Naive thymus-derived CD4-positive, alpha-beta T cell (primary cell): ENCODE data around the gene OTULIN. TPM values are rescaled to one million over a fixed set of nuclear protein-coding genes. Genes with fewer than 3 reads are reported as not detected.
A peak's percentile ranks its signal among the peaks of the same experiment; 100 is the strongest.

Experiments used
- ATAC-seq: fragments of 150-1000 bp; cut with Tn5 transposase; 2 replicates; pipeline ENCODE4 v1.10.0; 2021; ENCODE audit warnings: mild to moderate bottlenecking, moderate library complexity
- CTCF ChIA-PET: fragments of 350-600 bp; sonication (Branson Sonifier 250); formaldehyde crosslinking; loops from one replicate; lab custom pipeline; 2021; ENCODE audit warnings: antibody characterized with exemption; lab: Charles Lee
- POLR2A ChIA-PET: fragments of 350-600 bp; sonication (Branson Sonifier 250); formaldehyde crosslinking; loops from one replicate; lab custom pipeline; 2021; ENCODE audit warnings: antibody characterized with exemption, inconsistent platforms; lab: Charles Lee
- DNase-seq, 9 donors: peaks; one replicate each; pipeline versions ENCODE4 v3.0.0 to v3.0.0-alpha.2; 2020 to 2022; ENCODE audit warnings: mixed read lengths in 1 of 9
- H3K27ac ChIP-seq: one replicate; pipeline ENCODE4 v1.7.0; 2013; ENCODE audit warnings: mild to moderate bottlenecking, low read depth, low read length, moderate library complexity
- H3K27me3 ChIP-seq, 2 donors: one replicate each; pipeline ENCODE4 v1.7.0; 2013; ENCODE audit warnings: low read length in 2 of 2, mild to moderate bottlenecking in 2 of 2, moderate library complexity in 2 of 2; ENCODE audit not compliant: control insufficient read depth in 2 of 2, insufficient read depth in 2 of 2
- H3K36me3 ChIP-seq, 3 experiments: 1 replicate in 2 of 3; 2 replicates in 1 of 3; pipeline ENCODE4 v1.7.0; 2013; ENCODE audit warnings: low read length in 3 of 3, mild to moderate bottlenecking in 3 of 3, moderate library complexity in 1 of 3; ENCODE audit not compliant: insufficient read depth in 3 of 3, control insufficient read depth in 2 of 3
- H3K4me1 ChIP-seq, 2 donors: one replicate each; pipeline ENCODE4 v1.7.0; 2013; ENCODE audit warnings: low read length in 2 of 2, mild to moderate bottlenecking in 2 of 2, moderate library complexity in 1 of 2; ENCODE audit not compliant: control insufficient read depth in 2 of 2, insufficient read depth in 2 of 2
- H3K4me3 ChIP-seq: 2 replicates; pipeline ENCODE4 v1.7.0; 2013; ENCODE audit warnings: mild to moderate bottlenecking, low read length
- H3K9me3 ChIP-seq, 3 experiments: 1 replicate in 2 of 3; 2 replicates in 1 of 3; pipeline ENCODE4 v1.7.0; 2013; ENCODE audit warnings: low read length in 3 of 3; ENCODE audit not compliant: control insufficient read depth in 2 of 3
- H3K27ac Mint-ChIP-seq, 9 donors: one replicate each; pipeline ENCODE4 v1.8.0; 2020 to 2022; ENCODE audit warnings: mixed read lengths in 9 of 9, mild to moderate bottlenecking in 8 of 9, moderate library complexity in 5 of 9, inconsistent platforms in 2 of 9
- H3K27me3 Mint-ChIP-seq, 5 donors: one replicate each; pipeline ENCODE4 v1.8.0; 2021 to 2022; ENCODE audit warnings: mixed read lengths in 5 of 5, mild to moderate bottlenecking in 1 of 5
- H3K36me3 Mint-ChIP-seq, 5 donors: one replicate each; pipeline ENCODE4 v1.8.0; 2020 to 2022; ENCODE audit warnings: mixed read lengths in 5 of 5, mild to moderate bottlenecking in 3 of 5, inconsistent platforms in 1 of 5
- H3K4me1 Mint-ChIP-seq, 7 donors: one replicate each; pipeline ENCODE4 v1.8.0; 2020 to 2022; ENCODE audit warnings: mixed read lengths in 7 of 7, mild to moderate bottlenecking in 3 of 7, inconsistent platforms in 1 of 7
- H3K4me3 Mint-ChIP-seq, 10 donors: one replicate each; pipeline ENCODE4 v1.8.0; 2020 to 2022; ENCODE audit warnings: mild to moderate bottlenecking in 10 of 10, mixed read lengths in 10 of 10, moderate library complexity in 6 of 10, inconsistent platforms in 2 of 10
- H3K9me3 Mint-ChIP-seq, 11 donors: one replicate each; pipeline ENCODE4 v1.8.0; 2020 to 2022; ENCODE audit warnings: mixed read lengths in 11 of 11, mild to moderate bottlenecking in 4 of 11, inconsistent platforms in 1 of 11, moderate library complexity in 1 of 11
- intact Hi-C, 2 donors: fragments of 100-400 bp; cut with micrococcal nuclease; formaldehyde crosslinking; loops; one replicate each; pipeline ENCODE4 v1.15.1; 2023
- polyA plus RNA-seq, 2 donors: library from polyadenylated mRNA; unstranded; fragments of 300-500 nt; fragmentation: Illumina TruSeq; gene quantifications; one replicate each; pipeline ENCODE4 v1.2.3, GENCODE V29; 2021
- total RNA-seq, 6 experiments: library from RNA in 5 of 6; stranded (reverse) in 5 of 6; gene quantifications; 1 replicate in 5 of 6; 2 replicates in 1 of 6; pipeline ENCODE4 v1.2.3 and lab custom pipeline; 2021 to 2026

Gene OTULIN
- total and polyA plus RNA-seq, 7 experiments from 2014 or later: 12.1 to 66.9 (median 57.1) TPM

DNA sequence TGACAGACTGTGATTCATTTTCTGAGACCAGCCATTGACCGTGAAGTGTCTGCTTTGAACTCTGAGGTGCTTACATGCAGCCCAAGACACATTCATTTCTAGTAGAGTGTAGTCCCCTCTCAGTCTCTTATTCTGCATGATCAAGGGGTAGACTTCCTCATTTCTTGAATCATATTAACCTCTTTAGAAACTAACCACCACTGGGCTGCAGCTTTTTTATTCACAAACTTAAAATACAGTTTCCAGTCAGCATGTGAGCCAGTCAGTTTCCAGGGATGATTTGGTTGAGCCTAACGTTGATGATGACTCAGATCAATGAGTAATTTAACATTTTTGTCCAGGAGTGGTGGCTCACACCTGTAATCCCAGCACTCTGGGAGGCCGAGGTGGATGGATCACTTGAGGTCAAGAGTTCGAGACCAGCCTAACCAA lies 59.2 kb downstream of the OTULIN start:
- ATAC-seq: peak; percentile 36
- no peaks in the 10 kb centered on the region for H3K27me3 Mint-ChIP-seq

DNA sequence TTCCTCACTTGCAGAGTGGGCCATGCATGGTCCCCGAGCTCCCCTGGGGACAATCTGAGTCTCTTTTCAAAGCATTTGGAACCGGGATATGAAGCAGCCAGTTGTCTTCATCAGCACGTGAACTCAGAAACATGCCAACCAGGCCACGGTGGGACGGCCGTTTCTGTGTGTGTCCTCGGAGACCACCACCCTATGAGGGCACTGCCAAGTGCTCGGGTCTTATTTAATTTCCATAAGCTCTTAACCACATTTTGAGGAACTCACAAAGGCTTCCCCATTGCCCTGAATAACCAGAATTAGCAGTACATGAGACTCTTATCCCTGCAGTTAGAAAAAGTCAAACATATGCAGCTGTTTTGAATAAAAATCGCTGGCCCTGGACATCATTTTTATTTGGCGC lies 60.1 kb downstream of the OTULIN start:
- POLR2A ChIA-PET: no interaction called here
- Histone ChIP-seq H3K27ac (no peak overlapping the region), H3K9me3 (no peaks in the 10 kb centered on the region), H3K27me3 (no peaks in the 10 kb centered on the region), H3K36me3 (peaks cover 0 to 18% (median 0%) of the 10 kb centered on the region in 3 experiments), H3K4me1 (peaks cover 0 to 18% of the 10 kb centered on the region in 2 donors), H3K4me3 (no peak overlapping the region)
- DNase-seq: no peak
- H3K4me1 Mint-ChIP-seq: peaks cover 17 to 46% (median 41%) of the 10 kb centered on the region in 7 donors
- H3K9me3 Mint-ChIP-seq: no peaks in the 10 kb centered on the region
- H3K4me3 Mint-ChIP-seq: no peak overlapping the region
- no peaks in the 10 kb centered on the region for H3K27me3 Mint-ChIP-seq
- peaks cover 9 to 46% (median 19%) of the 10 kb centered on the region in 5 donors for H3K36me3 Mint-ChIP-seq
- peak overlapping the region in 4 of 9 donors; percentile 17 to 60 (median 32) for H3K27ac Mint-ChIP-seq
- ATAC-seq: peak; percentile 37
- CTCF ChIA-PET: interaction anchor here (0.6 to 3.3 kb wide), 11 partner anchors 11 to 279 kb away, joined by 3 to 26 read pairs (median 3); no protein-coding TSS in a partner anchor
- intact Hi-C loops: loop anchor here in 1 of 2 donors (5.0 kb wide), 1 partner anchor 88 kb away; no protein-coding TSS in a partner anchor

More for the DNA sequence above, 59.2 kb downstream of the OTULIN start:
- H3K4me3 Mint-ChIP-seq: no peak overlapping the region
- no peak overlapping the region for H3K27ac ChIP-seq
- no peak for DNase-seq
- POLR2A ChIA-PET: no interaction called here
- intact Hi-C loops: no loop called here
- peaks cover 0 to 15% (median 0%) of the 10 kb centered on the region in 3 experiments for H3K36me3 ChIP-seq
- peaks cover 17 to 54% (median 50%) of the 10 kb centered on the region in 7 donors for H3K4me1 Mint-ChIP-seq
- peaks cover 9 to 49% (median 22%) of the 10 kb centered on the region in 5 donors for H3K36me3 Mint-ChIP-seq
- peaks cover 0 to 18% of the 10 kb centered on the region in 2 donors for H3K4me1 ChIP-seq
- no peak overlapping the region for H3K4me3 ChIP-seq
- H3K9me3 Mint-ChIP-seq: no peaks in the 10 kb centered on the region
- H3K27me3 ChIP-seq: no peaks in the 10 kb centered on the region
- CTCF ChIA-PET: interaction anchor here (1.5 kb wide), 1 partner anchor 17 kb away, joined by 4 read pairs; no protein-coding TSS in a partner anchor
- no peaks in the 10 kb centered on the region for H3K9me3 ChIP-seq
- peak overlapping the region in 2 of 9 donors; percentile 37 to 75 for H3K27ac Mint-ChIP-seq

DNA sequence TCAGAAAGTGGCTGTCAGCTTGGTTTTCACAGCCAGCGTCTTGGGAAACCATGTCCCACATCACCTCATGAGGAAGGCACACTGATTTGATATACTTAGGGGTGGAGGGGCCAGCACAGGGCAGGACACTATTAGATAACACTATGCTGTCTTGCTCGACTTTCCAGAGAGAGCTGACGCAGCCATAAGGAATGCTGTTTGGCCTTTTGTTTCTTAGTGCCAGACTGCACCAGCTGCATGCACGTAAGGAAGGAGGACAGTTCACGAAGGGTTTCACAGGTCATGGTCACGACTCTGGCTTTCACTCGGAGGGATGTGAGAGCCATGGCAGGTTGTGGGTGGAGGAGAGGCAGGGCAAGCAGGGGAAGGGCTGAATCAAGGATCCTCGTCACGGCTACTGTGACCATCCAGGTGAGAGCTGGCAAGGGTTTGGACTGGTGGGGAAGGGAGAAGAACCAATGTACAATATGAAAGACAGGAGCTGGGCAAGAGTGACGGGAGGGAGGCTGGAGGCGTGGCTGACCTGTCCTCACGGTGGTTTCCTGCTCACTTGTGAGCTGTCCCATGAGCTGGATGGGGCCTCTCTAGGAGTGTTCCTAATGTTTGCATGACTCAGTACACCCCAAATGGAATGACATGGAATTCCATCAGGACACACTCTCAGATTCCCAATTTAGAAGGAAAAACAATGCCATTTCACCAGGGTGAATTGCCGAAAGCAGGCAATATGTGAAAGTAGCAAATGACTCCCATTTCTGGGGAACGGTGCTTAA lies 61.7 kb downstream of the OTULIN start:
- Mint-ChIP-seq H3K27me3 (no peaks in the 10 kb centered on the region), H3K9me3 (no peaks in the 10 kb centered on the region), H3K27ac (peak overlapping the region in 4 of 9 donors; percentile 28 to 50 (median 42)), H3K4me1 (peaks cover 8 to 31% (median 25%) of the 10 kb centered on the region in 7 donors), H3K4me3 (peak overlapping the region in 1 of 10 donors; percentile 56), H3K36me3 (peaks cover 9 to 48% (median 18%) of the 10 kb centered on the region in 5 donors)
- no peaks in the 10 kb centered on the region for H3K27me3 ChIP-seq
- intact Hi-C loops: loop anchor here in 1 of 2 donors (5.0 kb wide), 1 partner anchor 86 kb away; no protein-coding TSS in a partner anchor
- ATAC-seq (no peak), DNase-seq (no peak)
- ChIA-PET CTCF (interaction anchor here (0.9 to 4.2 kb wide), 10 partner anchors 9 to 277 kb away, joined by 3 to 49 read pairs (median 9); no protein-coding TSS in a partner anchor), POLR2A (interaction anchor here (1.2 kb wide), 2 partner anchors 13 to 40 kb away, joined by 3 to 6 read pairs; no protein-coding TSS in a partner anchor)
- peaks cover 0 to 33% (median 0%) of the 10 kb centered on the region in 3 experiments for H3K36me3 ChIP-seq
- no peak overlapping the region for H3K4me3 ChIP-seq
- H3K4me1 ChIP-seq: peaks cover 0 to 5% of the 10 kb centered on the region in 2 donors
- H3K9me3 ChIP-seq: no peaks in the 10 kb centered on the region
- H3K27ac ChIP-seq: no peak overlapping the region

DNA sequence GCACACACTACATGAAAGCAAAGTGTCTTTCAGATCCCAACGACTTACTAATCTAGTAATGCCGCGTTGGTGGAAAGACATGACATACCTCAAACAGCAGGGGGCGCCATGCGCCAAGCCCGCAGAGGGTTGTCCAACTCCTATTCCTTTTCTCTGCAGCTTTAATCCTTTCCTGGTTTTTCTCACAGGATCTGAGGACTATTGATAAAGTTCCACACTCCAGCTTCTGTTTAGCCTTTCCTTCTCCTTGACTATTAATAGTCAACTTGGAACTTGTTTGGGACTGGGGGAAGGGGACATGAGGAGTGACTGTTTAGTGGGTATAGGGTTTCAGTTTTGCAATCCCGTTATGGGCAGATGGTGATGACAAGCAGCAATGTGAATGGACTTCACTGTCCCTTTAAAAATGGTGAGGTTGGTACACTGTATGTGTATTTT lies 62.9 kb downstream of the OTULIN start:
- Mint-ChIP-seq H3K27me3 (no peaks in the 10 kb centered on the region), H3K27ac (peak overlapping the region in 5 of 9 donors; percentile 5 to 49 (median 42)), H3K4me1 (peaks cover 8 to 22% (median 16%) of the 10 kb centered on the region in 7 donors), H3K36me3 (peaks cover 9 to 42% (median 14%) of the 10 kb centered on the region in 5 donors), H3K9me3 (no peaks in the 10 kb centered on the region), H3K4me3 (no peak overlapping the region)
- DNase-seq (peak; percentile 47 to 79 (median 69)), ATAC-seq (peak; percentile 77)
- ChIA-PET POLR2A (interaction anchor here (0.9 to 1.2 kb wide), 4 partner anchors 14 to 272 kb away, joined by 3 to 6 read pairs (median 3); no protein-coding TSS in a partner anchor), CTCF (interaction anchor here (0.6 to 4.2 kb wide), 21 partner anchors 10 to 310 kb away, joined by 3 to 49 read pairs (median 5); no protein-coding TSS in a partner anchor)
- no peak overlapping the region for H3K4me3 ChIP-seq
- H3K9me3 ChIP-seq: no peaks in the 10 kb centered on the region
- no peaks in the 10 kb centered on the region for H3K27me3 ChIP-seq
- intact Hi-C loops: loop anchor here (1.0 to 5.0 kb wide), 10 partner anchors 21 to 287 kb away; partner anchors contain the start of gene ANKH (in 1 of the 2)
- peaks cover 0 to 41% (median 0%) of the 10 kb centered on the region in 3 experiments for H3K36me3 ChIP-seq
- H3K4me1 ChIP-seq: peaks cover 0 to 4% of the 10 kb centered on the region in 2 donors
- no peak overlapping the region for H3K27ac ChIP-seq

DNA sequence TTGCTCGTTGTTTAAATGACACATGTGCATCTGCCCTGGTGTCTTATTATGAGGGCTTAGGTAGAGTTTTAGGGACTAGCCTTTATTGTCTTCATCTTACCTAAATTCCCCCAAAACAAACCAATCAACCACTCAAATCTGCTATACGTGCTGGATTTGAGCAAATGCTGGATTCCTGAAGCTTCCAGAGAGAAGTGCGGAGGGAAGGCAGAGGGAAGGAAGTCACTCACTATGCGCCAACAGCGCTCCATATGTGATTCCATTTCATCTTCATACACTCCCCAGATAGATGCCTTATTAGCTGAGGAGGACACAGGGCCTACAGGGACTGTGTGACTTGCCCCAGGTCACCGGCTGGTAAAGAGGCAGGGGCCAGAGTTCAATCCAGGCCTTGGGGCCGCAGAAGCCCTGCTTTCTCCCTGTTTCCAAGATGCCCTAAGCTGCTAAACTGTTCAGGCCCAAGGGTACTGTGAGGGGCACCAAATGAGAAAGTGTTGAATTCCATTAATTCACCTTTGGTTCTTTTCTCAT lies 63.5 kb downstream of the OTULIN start:
- no peaks in the 10 kb centered on the region for H3K27me3 Mint-ChIP-seq
- H3K4me1 ChIP-seq: peaks cover 0 to 4% of the 10 kb centered on the region in 2 donors
- no peak overlapping the region for H3K27ac ChIP-seq
- ChIA-PET CTCF (interaction anchor here (0.8 to 4.2 kb wide), 11 partner anchors 9 to 282 kb away, joined by 3 to 49 read pairs (median 9); no protein-coding TSS in a partner anchor), POLR2A (interaction anchor here (1.1 kb wide), 1 partner anchor 272 kb away, joined by 3 read pairs; no protein-coding TSS in a partner anchor)
- H3K9me3 Mint-ChIP-seq: no peaks in the 10 kb centered on the region
- H3K4me1 Mint-ChIP-seq: peaks cover 4 to 16% (median 11%) of the 10 kb centered on the region in 7 donors
- no peaks in the 10 kb centered on the region for H3K9me3 ChIP-seq
- H3K36me3 Mint-ChIP-seq: peaks cover 8 to 41% (median 10%) of the 10 kb centered on the region in 5 donors
- H3K4me3 Mint-ChIP-seq: no peak overlapping the region
- peak overlapping the region in 4 of 9 donors; percentile 42 to 79 (median 48) for H3K27ac Mint-ChIP-seq
- ATAC-seq: no peak
- H3K27me3 ChIP-seq: no peaks in the 10 kb centered on the region
- DNase-seq: no peak
- H3K36me3 ChIP-seq: peaks cover 0 to 46% (median 0%) of the 10 kb centered on the region in 3 experiments
- intact Hi-C loops: loop anchor here (1.0 to 5.0 kb wide), 10 partner anchors 22 to 286 kb away; partner anchors contain the start of gene ANKH (in 1 of the 2)
- H3K4me3 ChIP-seq: no peak overlapping the region
